ENCODE data around the gene TECTA.

TECTA gene

GRCh38 chr11:121100943-121101342, at the start of gene TECTA:
Gene TECTA (plus strand): TSS chr11:121101243. CDS start chr11:121102666, 1,423 bp downstream.
- no peak for DNase-seq

- no peak for DNase-seq
Measured at GRCh38 chr11:121053244-121053643, 47.8 kb upstream of the TECTA start.

GRCh38 chr11:121054266-121054665, 46.8 kb upstream of the TECTA start:
- no peak for DNase-seq

- DNase-seq = no peak
Measured at GRCh38 chr11:121055076-121055475, 46.0 kb upstream of the TECTA start.

- no peak for DNase-seq
Measured at GRCh38 chr11:121057922-121058321, 43.1 kb upstream of the TECTA start.

GRCh38 chr11:121058941-121059340, 42.1 kb upstream of the TECTA start:
- DNase-seq = no peak

GRCh38 chr11:121059605-121060004, 41.4 kb upstream of the TECTA start:
- DNase-seq = peak in 1 of 2 donors; percentile 6

GRCh38 chr11:121063728-121064127, 37.3 kb upstream of the TECTA start:
- no peak for DNase-seq

- DNase-seq = no peak
Measured at GRCh38 chr11:121066623-121067022, 34.4 kb upstream of the TECTA start.

- no peak for DNase-seq
Measured at GRCh38 chr11:121067026-121067425, 34.0 kb upstream of the TECTA start.

- DNase-seq = no peak
Measured at GRCh38 chr11:121067453-121067852, 33.6 kb upstream of the TECTA start.

GRCh38 chr11:121067962-121068647, 32.9 kb upstream of the TECTA start:
- no peak for DNase-seq

GRCh38 chr11:121068787-121069186, 32.3 kb upstream of the TECTA start:
- no peak for DNase-seq

- DNase-seq = no peak
Measured at GRCh38 chr11:121070951-121071845, 29.8 kb upstream of the TECTA start.

GRCh38 chr11:121071846-121072450, 29.1 kb upstream of the TECTA start:
- no peak for DNase-seq

GRCh38 chr11:121081321-121081720, 19.7 kb upstream of the TECTA start:
- no peak for DNase-seq

- no peak for DNase-seq
Measured at GRCh38 chr11:121082219-121082618, 18.8 kb upstream of the TECTA start.

- DNase-seq = no peak
Measured at GRCh38 chr11:121082670-121083069, 18.4 kb upstream of the TECTA start.

- no peak for DNase-seq
Measured at GRCh38 chr11:121086866-121087265, 14.2 kb upstream of the TECTA start.

- DNase-seq = no peak
Measured at GRCh38 chr11:121089566-121089965, 11.5 kb upstream of the TECTA start.

- DNase-seq = no peak
Measured at GRCh38 chr11:121090145-121090721, 10.8 kb upstream of the TECTA start.

- DNase-seq = peak; percentile 3 to 14
Measured at GRCh38 chr11:121091492-121092152, 9.4 kb upstream of the TECTA start.

GRCh38 chr11:121095561-121095960, 5.5 kb upstream of the TECTA start:
- no peak for DNase-seq
